Measurements from ENCODE around the gene METTL15.
"Not testable (repeated sequence)": the region's sequence is repeated elsewhere in the genome, so short reads cannot be mapped to it uniquely, and the experiment has no call there.

METTL15 gene

DNA sequence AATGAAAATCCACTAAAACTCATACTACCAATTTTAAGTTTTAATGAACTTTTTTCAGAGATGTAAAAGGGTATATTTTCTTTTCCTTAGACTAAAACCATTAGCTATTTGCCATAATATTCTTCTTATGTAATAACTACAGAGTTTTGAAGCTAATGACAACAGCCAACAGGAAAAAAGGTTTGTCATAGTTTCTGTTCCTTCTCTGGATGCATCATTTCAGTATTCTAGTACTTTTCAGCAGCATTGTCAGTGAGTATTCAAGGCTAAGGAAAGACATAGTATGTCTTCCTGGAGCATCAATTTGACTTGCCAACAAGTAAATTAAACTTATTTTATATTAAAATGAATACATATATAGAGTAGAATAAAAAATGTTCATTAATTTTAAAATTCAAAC, 166.0 kb downstream of the METTL15 start:
- TF ChIP-seq, protein P1, sequence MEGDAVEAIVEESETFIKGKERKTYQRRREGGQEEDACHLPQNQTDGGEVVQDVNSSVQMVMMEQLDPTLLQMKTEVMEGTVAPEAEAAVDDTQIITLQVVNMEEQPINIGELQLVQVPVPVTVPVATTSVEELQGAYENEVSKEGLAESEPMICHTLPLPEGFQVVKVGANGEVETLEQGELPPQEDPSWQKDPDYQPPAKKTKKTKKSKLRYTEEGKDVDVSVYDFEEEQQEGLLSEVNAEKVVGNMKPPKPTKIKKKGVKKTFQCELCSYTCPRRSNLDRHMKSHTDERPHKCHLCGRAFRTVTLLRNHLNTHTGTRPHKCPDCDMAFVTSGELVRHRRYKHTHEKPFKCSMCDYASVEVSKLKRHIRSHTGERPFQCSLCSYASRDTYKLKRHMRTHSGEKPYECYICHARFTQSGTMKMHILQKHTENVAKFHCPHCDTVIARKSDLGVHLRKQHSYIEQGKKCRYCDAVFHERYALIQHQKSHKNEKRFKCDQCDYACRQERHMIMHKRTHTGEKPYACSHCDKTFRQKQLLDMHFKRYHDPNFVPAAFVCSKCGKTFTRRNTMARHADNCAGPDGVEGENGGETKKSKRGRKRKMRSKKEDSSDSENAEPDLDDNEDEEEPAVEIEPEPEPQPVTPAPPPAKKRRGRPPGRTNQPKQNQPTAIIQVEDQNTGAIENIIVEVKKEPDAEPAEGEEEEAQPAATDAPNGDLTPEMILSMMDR (IDR thresholded peaks at IDR 0.05; ENCODE audit: low read depth, low read length), result no peak
- no peak for DNase-seq (ENCODE audit: low read depth in 2 of 2)
- no peak overlapping the region for H3K4me3 ChIP-seq (replicated peaks in 1 of 2; ENCODE audit: low read depth in 2 of 2, low read length in 2 of 2)

DNA sequence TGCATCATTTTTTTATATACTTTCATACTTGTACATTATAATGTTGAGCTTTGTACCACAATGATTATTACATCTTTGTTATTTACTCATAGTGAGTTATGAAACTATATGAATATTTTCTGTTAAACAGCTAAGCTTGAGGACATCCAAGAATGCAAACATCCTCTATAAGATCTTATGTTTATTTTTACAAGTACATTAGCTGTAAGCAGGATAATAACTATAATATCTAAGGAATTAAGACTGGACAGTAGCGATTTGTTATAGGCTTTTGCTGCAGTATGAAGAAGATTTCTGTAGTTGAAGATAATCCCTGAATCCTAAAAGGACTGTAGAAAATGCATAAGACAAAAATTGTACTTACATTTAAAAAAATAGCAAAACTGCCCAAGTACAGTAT, 176.0 kb downstream of the METTL15 start:
- no peak for DNase-seq (ENCODE audit: low read depth in 2 of 2)
- no peak overlapping the region for H3K4me3 ChIP-seq (replicated peaks in 1 of 2; ENCODE audit: low read depth in 2 of 2, low read length in 2 of 2)
- TF ChIP-seq, protein P1 (IDR thresholded peaks at IDR 0.05; ENCODE audit: low read depth, low read length), result no peak

DNA sequence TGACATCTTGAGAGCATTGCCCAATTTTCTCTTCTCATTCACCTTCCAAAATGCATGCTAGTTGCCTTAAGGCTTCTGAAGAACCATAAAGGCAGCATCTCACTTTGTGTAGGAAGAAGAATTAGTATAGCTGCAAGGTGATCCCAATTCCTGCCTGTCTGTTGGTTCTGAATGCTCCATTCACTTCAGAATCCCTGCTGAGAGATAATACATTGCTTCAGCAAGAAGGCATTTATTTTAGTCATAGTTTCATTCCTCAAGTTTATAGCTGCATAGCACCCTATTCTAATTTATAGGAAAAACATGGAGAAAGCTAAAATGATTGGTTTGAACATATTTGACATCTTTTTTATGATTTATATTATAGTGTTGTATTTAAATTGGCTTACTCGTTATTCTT, 181.3 kb downstream of the METTL15 start:
- no peak for DNase-seq (ENCODE audit: low read depth in 2 of 2)
- TF ChIP-seq, protein P1 (IDR thresholded peaks at IDR 0.05; ENCODE audit: low read depth, low read length), result no peak
- H3K4me3 ChIP-seq (replicated peaks in 1 of 2; ENCODE audit: low read depth in 2 of 2, low read length in 2 of 2), result no peak overlapping the region

DNA sequence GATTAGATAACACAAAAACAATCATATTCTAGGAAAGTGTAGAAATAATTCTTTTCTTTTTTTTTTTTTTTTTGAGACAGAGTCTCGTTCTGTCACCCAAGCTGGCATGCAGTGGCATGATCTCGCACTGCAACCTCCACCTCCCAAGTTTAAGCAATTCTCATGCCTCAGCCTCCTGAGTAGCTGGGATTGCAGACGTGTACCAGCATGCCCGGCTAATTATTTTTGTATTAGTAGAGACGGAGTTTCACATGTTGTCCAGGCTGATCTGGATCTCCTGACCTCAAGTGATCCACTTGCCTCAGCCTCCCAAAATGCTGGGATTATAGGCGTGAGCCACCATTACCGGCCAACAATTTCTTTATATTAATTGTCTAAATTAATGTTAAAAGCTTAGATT, 182.8 kb downstream of the METTL15 start:
- DNase-seq (ENCODE audit: low read depth in 2 of 2); H3K4me3 ChIP-seq (replicated peaks in 1 of 2; ENCODE audit: low read depth in 2 of 2, low read length in 2 of 2): not testable (repeated sequence)

- DNase-seq (ENCODE audit: low read depth in 2 of 2), result no peak
- H3K4me3 ChIP-seq (replicated peaks in 1 of 2; ENCODE audit: low read depth in 2 of 2, low read length in 2 of 2), result no peak overlapping the region
- TF ChIP-seq, protein P1 (IDR thresholded peaks at IDR 0.05; ENCODE audit: low read depth, low read length), result no peak
These were observed 188.2 kb downstream of the METTL15 start for GRCh38 chr11:28296426-28296825.

- TF ChIP-seq, protein P1 (IDR thresholded peaks at IDR 0.05; ENCODE audit: low read depth, low read length), result no peak
- DNase-seq (ENCODE audit: low read depth in 2 of 2), result no peak
- no peak overlapping the region for H3K4me3 ChIP-seq (replicated peaks in 1 of 2; ENCODE audit: low read depth in 2 of 2, low read length in 2 of 2)
These were observed 190.0 kb downstream of the METTL15 start for GRCh38 chr11:28298209-28298608.

DNA sequence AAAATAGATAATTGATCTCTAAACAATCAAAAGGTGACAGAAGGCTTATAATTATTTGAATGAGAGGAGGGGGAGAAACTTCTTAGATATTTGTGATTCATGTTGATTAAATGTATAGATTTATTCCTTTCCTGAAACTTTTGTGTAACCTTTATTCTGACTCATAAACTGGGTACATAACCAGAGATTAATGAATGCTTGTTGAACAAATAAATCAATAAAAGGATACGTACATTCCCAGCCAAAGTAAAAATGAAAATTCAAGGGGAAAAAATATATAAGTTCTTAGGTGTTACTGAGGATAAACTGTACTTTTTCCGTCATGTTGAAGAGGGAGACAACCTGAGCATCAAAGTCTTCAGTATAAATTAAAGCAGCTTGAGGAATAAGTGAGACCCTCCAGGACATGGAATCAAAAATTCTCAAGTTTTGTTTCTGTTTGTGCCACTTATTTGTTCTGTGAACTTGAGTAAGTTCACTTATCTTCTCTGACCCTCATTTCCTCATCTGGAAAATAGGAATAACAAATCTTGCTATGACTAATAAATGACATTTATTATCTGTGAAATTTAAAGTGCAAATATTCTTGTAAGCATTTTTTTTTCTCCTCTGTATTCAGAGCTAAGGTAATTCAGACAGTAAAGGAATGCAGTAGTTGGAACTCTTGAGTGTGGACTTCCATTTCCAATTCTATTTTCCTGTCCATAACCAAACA, 195.4 kb downstream of the METTL15 start:
- DNase-seq (ENCODE audit: low read depth in 2 of 2), result peak; percentile 14 to 18

More for the DNA sequence above, 195.4 kb downstream of the METTL15 start:
- H3K4me3 ChIP-seq (replicated peaks in 1 of 2; ENCODE audit: low read depth in 2 of 2, low read length in 2 of 2), result no peak overlapping the region
- TF ChIP-seq, protein P1 (IDR thresholded peaks at IDR 0.05; ENCODE audit: low read depth, low read length), result no peak
